ENCODE data around the gene DPP4.

GRCh38 chr2:161982548-161983330, 91.3 kb downstream of the DPP4 start:
- TF ChIP-seq CTCF (conservative IDR thresholded peaks at IDR 0.05; ENCODE audit: low read depth, low read length), result no peak
- TF ChIP-seq EZH2phosphoT487 (IDR thresholded peaks at IDR 0.05; ENCODE audit: borderline replicate concordance, low read length), result no peak
- no peak for TF ChIP-seq EZH2 (IDR thresholded peaks at IDR 0.05; ENCODE audit: low read length, unreplicated experiment)

Measured in PC-3 (cell line).